ENCODE results near the gene MESP1. TPM values are rescaled to one million over a fixed set of nuclear protein-coding genes. Genes with fewer than 3 reads are reported as not detected.
A peak's percentile ranks its signal among the peaks of the same experiment; 100 is the strongest.

Gene MESP1
- total and polyA plus RNA-seq, 2 of the 13 experiments (the other 11 are each of a cell fraction or from before 2014, with no cell fraction given): not detected

- TF ChIP-seq RARA (CRISPR knock-in tag; IDR thresholded peaks at IDR 0.05) (peak; percentile 52), KDM2A (CRISPR knock-in tag; IDR thresholded peaks at IDR 0.05; ENCODE audit: borderline replicate concordance, low read depth) (peak; percentile 79), RAD51 (IDR thresholded peaks at IDR 0.05; ENCODE audit: borderline replicate concordance) (no peak), ARID4A (CRISPR knock-in tag; IDR thresholded peaks at IDR 0.05; ENCODE audit: borderline replicate concordance) (peak; percentile 60; the same call in 1 of the 2 replicates), SMARCE1 (IDR thresholded peaks at IDR 0.05; ENCODE audit: borderline replicate concordance) (no peak), ZNF34 (CRISPR knock-in tag; IDR thresholded peaks at IDR 0.05; ENCODE audit: borderline replicate concordance) (no peak), ZNF501 (CRISPR knock-in tag; IDR thresholded peaks at IDR 0.05) (0 out of 2 replicates have a peak, but pooled peaks have one; percentile 33), NFKB2 (CRISPR knock-in tag; IDR thresholded peaks at IDR 0.05; ENCODE audit: borderline replicate concordance) (peak; percentile 78), TFE3 (CRISPR knock-in tag; IDR thresholded peaks at IDR 0.05) (peak; percentile 32; the same call in 1 of the 2 replicates), ZKSCAN8 (CRISPR knock-in tag; IDR thresholded peaks at IDR 0.05; ENCODE audit: borderline replicate concordance) (no peak), ZNF234 (CRISPR knock-in tag; conservative IDR thresholded peaks at IDR 0.05) (0 out of 2 replicates have a peak, but pooled peaks have one; percentile 63)
- TF ChIP-seq, protein P1, sequence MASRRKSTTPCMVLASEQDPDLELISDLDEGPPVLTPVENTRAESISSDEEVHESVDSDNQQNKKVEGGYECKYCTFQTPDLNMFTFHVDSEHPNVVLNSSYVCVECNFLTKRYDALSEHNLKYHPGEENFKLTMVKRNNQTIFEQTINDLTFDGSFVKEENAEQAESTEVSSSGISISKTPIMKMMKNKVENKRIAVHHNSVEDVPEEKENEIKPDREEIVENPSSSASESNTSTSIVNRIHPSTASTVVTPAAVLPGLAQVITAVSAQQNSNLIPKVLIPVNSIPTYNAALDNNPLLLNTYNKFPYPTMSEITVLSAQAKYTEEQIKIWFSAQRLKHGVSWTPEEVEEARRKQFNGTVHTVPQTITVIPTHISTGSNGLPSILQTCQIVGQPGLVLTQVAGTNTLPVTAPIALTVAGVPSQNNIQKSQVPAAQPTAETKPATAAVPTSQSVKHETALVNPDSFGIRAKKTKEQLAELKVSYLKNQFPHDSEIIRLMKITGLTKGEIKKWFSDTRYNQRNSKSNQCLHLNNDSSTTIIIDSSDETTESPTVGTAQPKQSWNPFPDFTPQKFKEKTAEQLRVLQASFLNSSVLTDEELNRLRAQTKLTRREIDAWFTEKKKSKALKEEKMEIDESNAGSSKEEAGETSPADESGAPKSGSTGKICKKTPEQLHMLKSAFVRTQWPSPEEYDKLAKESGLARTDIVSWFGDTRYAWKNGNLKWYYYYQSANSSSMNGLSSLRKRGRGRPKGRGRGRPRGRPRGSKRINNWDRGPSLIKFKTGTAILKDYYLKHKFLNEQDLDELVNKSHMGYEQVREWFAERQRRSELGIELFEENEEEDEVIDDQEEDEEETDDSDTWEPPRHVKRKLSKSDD (CRISPR knock-in tag; IDR thresholded peaks at IDR 0.05; ENCODE audit: low read depth): peak; percentile 51; the same call in 1 of the 2 replicates
- TF ChIP-seq, protein P2, sequence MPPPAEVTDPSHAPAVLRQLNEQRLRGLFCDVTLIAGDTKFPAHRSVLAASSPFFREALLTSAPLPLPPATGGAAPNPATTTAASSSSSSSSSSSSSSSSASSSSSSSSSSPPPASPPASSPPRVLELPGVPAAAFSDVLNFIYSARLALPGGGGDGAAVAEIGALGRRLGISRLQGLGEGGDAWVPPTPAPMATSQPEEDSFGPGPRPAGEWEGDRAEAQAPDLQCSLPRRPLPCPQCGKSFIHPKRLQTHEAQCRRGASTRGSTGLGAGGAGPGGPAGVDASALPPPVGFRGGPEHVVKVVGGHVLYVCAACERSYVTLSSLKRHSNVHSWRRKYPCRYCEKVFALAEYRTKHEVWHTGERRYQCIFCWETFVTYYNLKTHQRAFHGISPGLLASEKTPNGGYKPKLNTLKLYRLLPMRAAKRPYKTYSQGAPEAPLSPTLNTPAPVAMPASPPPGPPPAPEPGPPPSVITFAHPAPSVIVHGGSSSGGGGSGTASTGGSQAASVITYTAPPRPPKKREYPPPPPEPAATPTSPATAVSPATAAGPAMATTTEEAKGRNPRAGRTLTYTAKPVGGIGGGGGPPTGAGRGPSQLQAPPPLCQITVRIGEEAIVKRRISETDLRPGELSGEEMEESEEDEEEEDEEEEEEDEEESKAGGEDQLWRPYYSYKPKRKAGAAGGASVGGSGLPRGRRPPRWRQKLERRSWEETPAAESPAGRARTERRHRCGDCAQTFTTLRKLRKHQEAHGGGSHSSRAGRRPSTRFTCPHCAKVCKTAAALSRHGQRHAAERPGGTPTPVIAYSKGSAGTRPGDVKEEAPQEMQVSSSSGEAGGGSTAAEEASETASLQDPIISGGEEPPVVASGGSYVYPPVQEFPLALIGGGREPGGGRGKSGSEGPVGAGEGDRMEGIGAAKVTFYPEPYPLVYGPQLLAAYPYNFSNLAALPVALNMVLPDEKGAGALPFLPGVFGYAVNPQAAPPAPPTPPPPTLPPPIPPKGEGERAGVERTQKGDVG (CRISPR knock-in tag; IDR thresholded peaks at IDR 0.05; ENCODE audit: borderline replicate concordance): no peak
Observed at GRCh38 chr15:89750560-89751542, at the start of gene MESP1 (continued).

All from HepG2 (cell line).